ENCODE results near the gene KDM5A. TPM values are rescaled to one million over a fixed set of nuclear protein-coding genes. Genes with fewer than 3 reads are reported as not detected.

Gene KDM5A
- total and polyA plus RNA-seq, 10 of the 15 experiments (the other 5 are each of a cell fraction or from before 2014, with no cell fraction given) = 9.0 to 59.9 (median 27.7) TPM

- Histone ChIP-seq H4K20me1 (ENCODE audit: control insufficient read depth, insufficient read depth) (no peaks in the 10 kb centered on the region), H3K4me3 (no peak overlapping the region), H3K36me3 (ENCODE audit: control insufficient read depth in 2 of 2, insufficient read depth in 2 of 2, low read length in 1 of 2) (no peaks in the 10 kb centered on the region), H3K9ac (ENCODE audit: control insufficient read depth, insufficient read depth, low read length) (no peak overlapping the region), H2AFZ (ENCODE audit: control insufficient read depth, low read depth, low read length) (no peak overlapping the region), H3K27ac (ENCODE audit: control insufficient read depth, insufficient read depth) (no peak overlapping the region), H3K27me3 (replicated peaks in 1 of 2; ENCODE audit: control insufficient read depth in 2 of 2, insufficient read depth in 2 of 2, low read length in 1 of 2) (peaks cover 0 to 6% of the 10 kb centered on the region in 2 experiments; a peak in 2 of 4 replicates), H3K9me3 (replicated peaks; ENCODE audit: control insufficient read depth, insufficient read depth, low read length) (no peaks in the 10 kb centered on the region), H3K79me2 (ENCODE audit: control insufficient read depth, insufficient read depth, low read length) (no peaks in the 10 kb centered on the region), H3K4me1 (ENCODE audit: control insufficient read depth, insufficient read depth, low read length) (no peaks in the 10 kb centered on the region), H3K4me2 (ENCODE audit: control insufficient read depth, insufficient read depth) (no peak overlapping the region)
- intact Hi-C loops (cut with micrococcal nuclease; ENCODE audit: unreplicated experiment) (no loop called here), in situ Hi-C loops (cut with MboI) (no loop called here)
- ChIA-PET RAD21 (ENCODE audit: unreplicated experiment) (no interaction called here), SMC1A (ENCODE audit: uncharacterized antibody, unreplicated experiment) (no interaction called here), CTCF (no interaction called here), POLR2A (no interaction called here)
- BruUV-seq (replicated peaks) = no TSS peak
- ATAC-seq (no peak), DNase-seq (ENCODE audit: low read depth, low spot score) (no peak), FAIRE-seq (no peak)
- no peak for TF ChIP-seq SMAD5 (IDR thresholded peaks at IDR 0.05; ENCODE audit: low read depth)
- no peak for TF ChIP-seq PBX3 (IDR thresholded peaks at IDR 0.05; ENCODE audit: insufficient replicate concordance, low read depth, low read length)
- TF ChIP-seq SUZ12 (IDR thresholded peaks at IDR 0.05; ENCODE audit: unreplicated experiment) = no peak
- TF ChIP-seq KAT2A (conservative IDR thresholded peaks at IDR 0.05; ENCODE audit: control insufficient read depth, low read depth, low read length) = no peak
- TF ChIP-seq IKZF1 (conservative IDR thresholded peaks at IDR 0.05) = no peak
- no peak for TF ChIP-seq ZBTB40 (IDR thresholded peaks at IDR 0.05; ENCODE audit: borderline replicate concordance)
- no peak for TF ChIP-seq ZBTB4 (CRISPR knock-in tag; IDR thresholded peaks at IDR 0.05)
- TF ChIP-seq HDGF (IDR thresholded peaks at IDR 0.05) = no peak
- TF ChIP-seq JUNB (IDR thresholded peaks at IDR 0.05) = no peak
- no peak for TF ChIP-seq HDAC2 (IDR thresholded peaks at IDR 0.05)
- no peak for TF ChIP-seq ZSCAN29 (IDR thresholded peaks at IDR 0.05)
- TF ChIP-seq USF1 (IDR thresholded peaks at IDR 0.05; ENCODE audit: borderline replicate concordance, extremely low read length, insufficient read depth, low read depth, low read length) = no peak
- no peak for TF ChIP-seq ELK1 (IDR thresholded peaks at IDR 0.05; ENCODE audit: low read depth, low read length)
- no peak for TF ChIP-seq SUPT20H (IDR thresholded peaks at IDR 0.05; ENCODE audit: borderline replicate concordance, control insufficient read depth, low read depth, low read length)
- TF ChIP-seq FOS (IDR thresholded peaks at IDR 0.05; ENCODE audit: borderline replicate concordance, extremely low read depth, insufficient read length) = no peak
Measured at GRCh38 chr12:262113-262512, 127.0 kb downstream of the KDM5A start.
